Ectodermal cell (in vitro differentiated cells): Measurements from ENCODE around the gene GTF2I.
"Not testable (repeated sequence)": the region's sequence is repeated elsewhere in the genome, so short reads cannot be mapped to it uniquely, and the experiment has no call there.

ENCODE experiments used
- H3K27ac ChIP-seq: 2 replicates; pipeline ENCODE4 v1.7.0; 2013; ENCODE audit warnings: mild to moderate bottlenecking, low read depth, low read length; ENCODE audit not compliant: insufficient read depth, poor library complexity, severe bottlenecking
- H3K27me3 ChIP-seq: 2 replicates; pipeline ENCODE4 v1.7.0; 2013; ENCODE audit warnings: mild to moderate bottlenecking, low read length; ENCODE audit not compliant: insufficient read depth, control insufficient read depth, poor library complexity, severe bottlenecking
- H3K36me3 ChIP-seq: one replicate; pipeline ENCODE4 v1.7.0; 2013; ENCODE audit warnings: low read length; ENCODE audit not compliant: control insufficient read depth, insufficient read depth
- H3K4me1 ChIP-seq: one replicate; pipeline ENCODE4 v1.7.0; 2013; ENCODE audit warnings: low read length; ENCODE audit not compliant: control insufficient read depth, insufficient read depth
- H3K4me3 ChIP-seq: 2 replicates; pipeline ENCODE4 v1.7.0; 2013; ENCODE audit warnings: low read depth, low read length, control low read depth; ENCODE audit not compliant: insufficient read depth
- H3K9me3 ChIP-seq: 2 replicates; pipeline ENCODE4 v1.7.0; 2013; ENCODE audit warnings: mild to moderate bottlenecking, low read length, moderate library complexity; ENCODE audit not compliant: control insufficient read depth
- WGBS, 2 experiments: methylation state at CpG; one replicate each; pipeline ENCODE4 v1.1.7; 2013; ENCODE audit warnings: missing lambda C conversion rate in 2 of 2; 5-methylcytosine and 5-hydroxymethylcytosine counted together

The GTF2I gene

GRCh38 chr7:74709880-74710671 lies 52.6 kb downstream of the GTF2I start:
- Histone ChIP-seq H3K4me3 (no peak overlapping the region), H3K9me3 (no peaks in the 10 kb centered on the region), H3K27ac (no peak overlapping the region), H3K4me1 (no peaks in the 10 kb centered on the region), H3K36me3 (peaks cover 73% of the 10 kb centered on the region), H3K27me3 (no peaks in the 10 kb centered on the region)
- WGBS, 2 experiments, result 94 to 98% methylated on average over 10 of the region's 10 CpGs

GRCh38 chr7:74713567-74713966 lies 56.0 kb downstream of the GTF2I start:
- no peak overlapping the region for H3K27ac ChIP-seq
- H3K4me1 ChIP-seq, result no peaks in the 10 kb centered on the region
- no peaks in the 10 kb centered on the region for H3K27me3 ChIP-seq
- no peak overlapping the region for H3K4me3 ChIP-seq
- H3K36me3 ChIP-seq, result peaks cover 52% of the 10 kb centered on the region
- no peaks in the 10 kb centered on the region for H3K9me3 ChIP-seq

- Histone ChIP-seq H3K27me3 (no peaks in the 10 kb centered on the region), H3K9me3 (no peaks in the 10 kb centered on the region), H3K4me3 (no peak overlapping the region), H3K4me1 (no peaks in the 10 kb centered on the region), H3K27ac (no peak overlapping the region), H3K36me3 (peaks cover 31% of the 10 kb centered on the region)
- WGBS, 2 experiments, result 97% methylated on average over 9 of the region's 9 CpGs
These were observed 60.4 kb downstream of the GTF2I start for GRCh38 chr7:74717889-74718288.

- Histone ChIP-seq H3K4me1 (no peaks in the 10 kb centered on the region), H3K27ac (no peak overlapping the region), H3K4me3 (no peak overlapping the region), H3K36me3 (peaks cover 28% of the 10 kb centered on the region), H3K9me3 (no peaks in the 10 kb centered on the region), H3K27me3 (no peaks in the 10 kb centered on the region)
- 71 to 100% methylated on average over 1 of the region's 1 CpG for WGBS, 2 experiments
These were observed 60.8 kb downstream of the GTF2I start for GRCh38 chr7:74718336-74718735.

GRCh38 chr7:74722153-74722552 lies 64.6 kb downstream of the GTF2I start:
- Histone ChIP-seq H3K36me3 (peaks cover 21% of the 10 kb centered on the region), H3K9me3 (no peaks in the 10 kb centered on the region), H3K27ac (no peak overlapping the region), H3K27me3 (no peaks in the 10 kb centered on the region), H3K4me1 (no peaks in the 10 kb centered on the region), H3K4me3 (no peak overlapping the region)
- 97% methylated on average over 16 of the region's 16 CpGs for WGBS, 2 experiments

- Histone ChIP-seq H3K4me3 (no peak overlapping the region), H3K27me3 (no peaks in the 10 kb centered on the region), H3K27ac (no peak overlapping the region), H3K9me3 (no peaks in the 10 kb centered on the region), H3K36me3 (peaks cover 16% of the 10 kb centered on the region), H3K4me1 (no peaks in the 10 kb centered on the region)
- no CpG with 5 or more reads among the region's 1 CpG for WGBS, 2 experiments
These were observed 68.3 kb downstream of the GTF2I start for GRCh38 chr7:74725840-74726239.

GRCh38 chr7:74726309-74727101 lies 69.0 kb downstream of the GTF2I start:
- Histone ChIP-seq H3K4me3 (no peak overlapping the region), H3K9me3 (no peaks in the 10 kb centered on the region), H3K36me3 (peaks cover 16% of the 10 kb centered on the region), H3K27me3 (no peaks in the 10 kb centered on the region), H3K27ac (no peak overlapping the region), H3K4me1 (no peaks in the 10 kb centered on the region)
- WGBS, 2 experiments, result 94 to 97% methylated on average over 6 to 8 of the region's 8 CpGs

GRCh38 chr7:74728686-74729085 lies 71.2 kb downstream of the GTF2I start:
- no CpG with 5 or more reads among the region's 10 CpGs for WGBS, 2 experiments
- not testable (repeated sequence) for H3K27ac ChIP-seq, H3K9me3 ChIP-seq

GRCh38 chr7:74730186-74730585 lies 72.7 kb downstream of the GTF2I start:
- H3K9me3 ChIP-seq, H3K27ac ChIP-seq, H3K36me3 ChIP-seq, H3K4me1 ChIP-seq, H3K4me3 ChIP-seq, H3K27me3 ChIP-seq: not testable (repeated sequence)
- no CpG with 5 or more reads among the region's 5 CpGs for WGBS, 2 experiments

More at GRCh38 chr7:74728686-74729085, 71.2 kb downstream of the GTF2I start:
- H3K4me1 ChIP-seq, H3K27me3 ChIP-seq, H3K36me3 ChIP-seq, H3K4me3 ChIP-seq: not testable (repeated sequence)

GRCh38 chr7:74739974-74740703 lies 82.6 kb downstream of the GTF2I start:
- not testable (repeated sequence) for H3K27me3 ChIP-seq, H3K4me3 ChIP-seq, H3K36me3 ChIP-seq, H3K27ac ChIP-seq, H3K9me3 ChIP-seq, H3K4me1 ChIP-seq
- no CpG with 5 or more reads among the region's 14 CpGs for WGBS, 2 experiments
